OCI-LY7 (cell line): ENCODE measurements around the gene ADM2.

Source experiments
- CTCF ChIP-seq: fragments of 200-600 bp; sonication (generic); conservative IDR thresholded peaks from 2 replicates; pipeline ENCODE4 v1.5.1; 2014; ENCODE audit warnings: mild to moderate bottlenecking, antibody characterized with exemption, low read length, moderate library complexity, mixed read lengths
- EZH2phosphoT487 ChIP-seq: fragments of 200-600 bp; sonication (generic); IDR thresholded peaks from 2 replicates; pipeline ENCODE4 v1.6.1; 2018; ENCODE audit warnings: low read depth, borderline replicate concordance, mild to moderate bottlenecking, mixed run types, antibody characterized with exemption, low read length, moderate library complexity, mixed read lengths

DNA sequence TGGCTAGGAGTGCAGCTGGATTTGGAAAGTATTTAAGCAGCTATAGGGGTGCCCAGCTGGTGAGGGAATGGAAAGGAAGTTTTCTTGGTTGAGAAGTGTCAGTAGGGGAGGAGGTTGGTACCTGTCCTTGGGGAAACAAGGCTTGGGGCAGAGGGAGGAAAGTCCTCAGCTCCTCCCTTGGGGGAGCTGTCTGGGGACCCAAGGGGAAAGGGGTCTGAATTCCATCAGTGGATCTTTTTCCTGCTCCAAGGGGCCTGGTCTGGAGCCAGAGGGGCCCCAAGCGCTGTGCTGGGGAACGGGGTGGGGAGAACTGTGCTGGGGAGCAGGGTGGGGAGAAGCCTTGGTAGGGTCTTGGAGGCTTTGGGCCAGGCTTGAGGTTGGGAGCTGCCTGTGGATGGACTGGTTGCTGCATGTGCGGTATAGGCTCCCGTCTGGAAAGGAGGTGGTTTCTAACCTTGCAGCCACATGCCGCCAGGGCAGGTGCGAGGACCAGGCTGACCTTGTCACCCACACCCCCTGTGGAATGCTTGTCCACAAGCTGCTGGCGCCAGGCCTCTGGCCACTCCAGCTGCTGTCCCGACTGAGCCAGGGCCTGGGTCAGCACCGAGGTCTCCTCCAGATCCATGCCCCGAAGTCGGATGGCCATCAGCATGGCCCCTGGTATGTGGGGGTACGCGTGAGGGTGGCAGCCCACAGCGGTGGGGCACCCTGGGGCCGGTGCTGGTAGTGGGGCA lies 47.5 kb downstream of the ADM2 start:
- TF ChIP-seq CTCF (no peak), EZH2phosphoT487 (no peak)
